A549 (cell line): ENCODE results near the gene CLCN7. TPM values are rescaled to one million over a fixed set of nuclear protein-coding genes. Genes with fewer than 3 reads are reported as not detected.

ENCODE experiments used
- ATAC-seq, 2 experiments: fragments of 200-7000 bp in 1 of 2; fragments of >200 bp in 1 of 2; cut with Nextera tagmentation in 1 of 2; cut with Tn5 transposase in 1 of 2; 3 replicates each; pipeline versions ENCODE4 v1.8.0 to v1.9.1; 2018 to 2020; ENCODE audit warnings: mild to moderate bottlenecking in 1 of 2, moderate library complexity in 1 of 2
- CTCF ChIA-PET: fragments of 300-600 bp; sonication (Branson Sonifier 250); formaldehyde crosslinking; extraction: SDS; loops from one replicate; lab custom pipeline; 2021; ENCODE audit warnings: antibody characterized with exemption, inconsistent platforms; lab: Yijun Ruan, JAX
- POLR2A ChIA-PET: fragments of 350-600 bp; formaldehyde crosslinking; extraction: SDS; loops from one replicate; lab custom pipeline; 2021; ENCODE audit warnings: antibody characterized with exemption, inconsistent platforms; lab: Yijun Ruan, JAX
- DNase-seq, 2 experiments: peaks; one replicate each; pipeline versions ENCODE4 v3.0.0 to v3.0.0-alpha.2; 2011 to 2016; ENCODE audit warnings: low read depth in 1 of 2, low spot score in 1 of 2
- FAIRE-seq: peaks from 2 replicates; lab custom pipeline; 2011; peaks lifted over from hg19 to GRCh38; lab: Jason Lieb, UNC
- H3K27ac ChIP-seq, 2 experiments: fragments of >200 bp; sonication (Bioruptor Twin); formaldehyde crosslinking; 3 replicates each; pipeline ENCODE4 v1.5.1; 2016 to 2017
- H3K4me1 ChIP-seq: fragments of >200 bp; sonication (Bioruptor Twin); formaldehyde crosslinking; 3 replicates; pipeline ENCODE4 v1.6.1; 2016
- H3K4me2 ChIP-seq: fragments of >200 bp; sonication (Bioruptor Twin); formaldehyde crosslinking; 3 replicates; pipeline ENCODE4 v1.6.1; 2016
- H3K4me3 ChIP-seq: fragments of >200 bp; sonication (Bioruptor Twin); formaldehyde crosslinking; 3 replicates; pipeline ENCODE4 v1.5.1; 2016
- H3K9me3 ChIP-seq: fragments of >200 bp; sonication (Bioruptor Twin); formaldehyde crosslinking; 3 replicates; pipeline ENCODE4 v1.6.1; 2016
- ATOH8 ChIP-seq: fragments of 250-450 bp; sonication (Bioruptor Pico); IDR thresholded peaks from 2 replicates; pipeline ENCODE4 v1.5.0; 2020; ENCODE audit warnings: low read depth, mild to moderate bottlenecking, moderate library complexity
- BCL3 ChIP-seq: fragments of >200 bp; sonication (Bioruptor Twin); formaldehyde crosslinking; IDR thresholded peaks from 3 replicates; pipeline ENCODE4 v1.6.1; 2016
- BHLHE40 ChIP-seq: IDR thresholded peaks from 2 replicates; pipeline ENCODE4 v1.6.1; 2012; ENCODE audit warnings: low read depth, low read length, inconsistent platforms
- CBX8 ChIP-seq: fragments of 200-600 bp; sonication (generic); IDR thresholded peaks from 2 replicates; pipeline ENCODE4 v1.6.1; 2016
- CHD4 ChIP-seq: fragments of 200-600 bp; sonication (generic); IDR thresholded peaks from 2 replicates; pipeline ENCODE4 v1.6.1; 2016; ENCODE audit warnings: antibody characterized with exemption, mild to moderate bottlenecking, borderline replicate concordance
- EHF ChIP-seq: fragments of 250-450 bp; sonication (Bioruptor Pico); IDR thresholded peaks from 2 replicates; pipeline ENCODE4 v1.5.0; 2020; ENCODE audit warnings: mild to moderate bottlenecking
- ELK1 ChIP-seq: fragments of 150-350 bp; IDR thresholded peaks from 2 replicates; pipeline ENCODE4 v1.6.1; 2014; ENCODE audit warnings: low read depth, mild to moderate bottlenecking, low read length
- EP300 ChIP-seq, 2 experiments: fragments of >200 bp; sonication (Bioruptor Twin); formaldehyde crosslinking; IDR thresholded peaks; 2 replicates in 1 of 2; 3 replicates in 1 of 2; pipeline ENCODE4 v1.6.1; 2016 to 2017
- FOSB ChIP-seq: fragments of 250-450 bp; sonication (Bioruptor Pico); IDR thresholded peaks from 2 replicates; pipeline ENCODE4 v1.5.0; 2020; ENCODE audit warnings: mild to moderate bottlenecking, moderate library complexity
- FOXS1 ChIP-seq: fragments of 250-450 bp; sonication (Bioruptor Pico); IDR thresholded peaks from 2 replicates; pipeline ENCODE4 v1.5.0; 2020; ENCODE audit warnings: mild to moderate bottlenecking, moderate library complexity
- GATA3 ChIP-seq: IDR thresholded peaks from 2 replicates; pipeline ENCODE4 v1.6.1; 2012; ENCODE audit warnings: borderline replicate concordance
- HES2 ChIP-seq: fragments of >200 bp; sonication (Bioruptor Twin); formaldehyde crosslinking; IDR thresholded peaks from 2 replicates; pipeline ENCODE4 v1.6.1; 2016
- HEYL ChIP-seq: fragments of 250-450 bp; sonication (Bioruptor Pico); IDR thresholded peaks from 2 replicates; pipeline ENCODE4 v1.8.0; 2021; ENCODE audit warnings: mild to moderate bottlenecking, moderate library complexity
- HMGXB4 ChIP-seq: fragments of 250-450 bp; sonication (Bioruptor Pico); IDR thresholded peaks from 2 replicates; pipeline ENCODE4 v1.5.0; 2021; ENCODE audit warnings: mild to moderate bottlenecking, moderate library complexity, borderline replicate concordance
- HOXA7 ChIP-seq: fragments of 250-450 bp; sonication (Bioruptor Pico); IDR thresholded peaks from 2 replicates; pipeline ENCODE4 v1.5.0; 2020; ENCODE audit warnings: mild to moderate bottlenecking, moderate library complexity
- HOXB5 ChIP-seq: fragments of 250-450 bp; sonication (Bioruptor Pico); IDR thresholded peaks from 2 replicates; pipeline ENCODE4 v1.5.0; 2020; ENCODE audit warnings: mild to moderate bottlenecking, moderate library complexity
- JUN ChIP-seq, 2 experiments: fragments of >200 bp; sonication (Bioruptor Twin); formaldehyde crosslinking; IDR thresholded peaks; 2 replicates in 1 of 2; 3 replicates in 1 of 2; pipeline ENCODE4 v1.6.1; 2016 to 2017
- JUNB ChIP-seq: fragments of >200 bp; sonication (Bioruptor Twin); formaldehyde crosslinking; IDR thresholded peaks from 2 replicates; pipeline ENCODE4 v1.6.1; 2016
- MAFK ChIP-seq: fragments of 450-650 bp; IDR thresholded peaks from 2 replicates; pipeline ENCODE4 v1.6.1; 2014; ENCODE audit not compliant: partially characterized antibody
- MAX ChIP-seq: IDR thresholded peaks from 2 replicates; pipeline ENCODE4 v1.6.1; 2012
- MAZ ChIP-seq: fragments of 150-350 bp; IDR thresholded peaks from 2 replicates; pipeline ENCODE4 v1.6.1; 2014; ENCODE audit warnings: antibody characterized with exemption, low read depth, low read length, borderline replicate concordance
- PBX3 ChIP-seq: IDR thresholded peaks from 2 replicates; pipeline ENCODE4 v1.6.1; 2012
- PHF8 ChIP-seq: fragments of 200-600 bp; sonication (generic); IDR thresholded peaks from 2 replicates; pipeline ENCODE4 v1.6.1; 2016; ENCODE audit warnings: low read depth, mild to moderate bottlenecking, antibody characterized with exemption, moderate library complexity, borderline replicate concordance
- POLR2A ChIP-seq: IDR thresholded peaks from 2 replicates; pipeline ENCODE4 v1.6.1; 2012; ENCODE audit warnings: mild to moderate bottlenecking, low read length
- POLR2AphosphoS2 ChIP-seq: conservative IDR thresholded peaks from 2 replicates; pipeline ENCODE4 v1.6.1; 2012; ENCODE audit warnings: low read length, improper control_type of control experiment, inconsistent platforms
- RARB ChIP-seq: fragments of 250-450 bp; sonication (Bioruptor Pico); IDR thresholded peaks from 2 replicates; pipeline ENCODE4 v1.8.0; 2021; ENCODE audit warnings: mild to moderate bottlenecking, moderate library complexity
- RFX5 ChIP-seq: fragments of 450-650 bp; IDR thresholded peaks from 2 replicates; pipeline ENCODE4 v1.7.1; 2014; ENCODE audit warnings: antibody characterized with exemption, mild to moderate bottlenecking, moderate library complexity
- SMC3 ChIP-seq: fragments of >200 bp; sonication (Bioruptor Twin); formaldehyde crosslinking; IDR thresholded peaks from 3 replicates; pipeline ENCODE4 v1.6.1; 2018; ENCODE audit warnings: inconsistent platforms
- USF2 ChIP-seq: fragments of 450-650 bp; IDR thresholded peaks from 2 replicates; pipeline ENCODE4 v1.6.1; 2014; ENCODE audit warnings: antibody characterized with exemption
- ZC3H11A ChIP-seq: fragments of 450-650 bp; IDR thresholded peaks from 2 replicates; pipeline ENCODE4 v1.6.1; 2014; ENCODE audit warnings: antibody characterized with exemption, mild to moderate bottlenecking
- ZNF302 ChIP-seq: fragments of 250-450 bp; sonication (Bioruptor Pico); IDR thresholded peaks from 2 replicates; pipeline ENCODE4 v1.9.0; 2021; ENCODE audit warnings: inconsistent platforms, mild to moderate bottlenecking, moderate library complexity
- WGBS: methylation state at CpG from one replicate; pipeline ENCODE4 v1.1.6; 2017; ENCODE audit errors: missing lambda C conversion rate; 5-methylcytosine and 5-hydroxymethylcytosine counted together
- polyA plus RNA-seq, 4 experiments: library from polyadenylated mRNA; depleted of rRNA in 3 of 4; stranded (reverse); fragments of >200 nt; fragmentation: RNase III in 1 of 4; extraction: RNeasy Plus Mini Kit Qiagen cat#74134 plus additional on column Dnase treatment in 1 of 4; gene quantifications; 2 replicates in 3 of 4; 3 replicates in 1 of 4; pipeline ENCODE4 v1.2.3, GENCODE V29; 2011 to 2017

The CLCN7 gene
- polyA plus RNA-seq, 2 of the 4 experiments (the other 2 are of a cell fraction) = 17.2 to 69.7 TPM

- ATAC-seq = no peak
- ChIA-PET POLR2A (no interaction called here), CTCF (no interaction called here)
- Histone ChIP-seq H3K4me3 (no peak overlapping the region), H3K9me3 (no peaks in the 10 kb centered on the region), H3K27ac (no peak overlapping the region), H3K4me1 (no peaks in the 10 kb centered on the region), H3K4me2 (no peak overlapping the region)
- no peak for DNase-seq
- no peak for FAIRE-seq
- WGBS = 90% methylated on average over 29 of the region's 30 CpGs
- TF ChIP-seq ATOH8 (no peak), BCL3 (no peak), RFX5 (no peak), MAX (no peak), HOXA7 (CRISPR knock-in tag) (no peak), HES2 (no peak), POLR2A (no peak), PHF8 (no peak), HOXB5 (CRISPR knock-in tag) (no peak), SMC3 (no peak), FOSB (CRISPR knock-in tag) (no peak), ZC3H11A (no peak), PBX3 (no peak), ELK1 (no peak), FOXS1 (no peak), MAZ (no peak), ZNF302 (CRISPR knock-in tag) (no peak), CHD4 (no peak), USF2 (no peak)
Measured at GRCh38 chr16:1523581-1524245, 48.9 kb upstream of the CLCN7 start.

- ChIA-PET POLR2A (no interaction called here), CTCF (no interaction called here)
- no peak for TF ChIP-seq RARB (CRISPR knock-in tag)
- no peak for TF ChIP-seq POLR2AphosphoS2
- TF ChIP-seq BHLHE40 = no peak
- TF ChIP-seq JUN (IDR thresholded peaks at IDR 0.05) = no peak
- no peak for TF ChIP-seq HOXB5 (CRISPR knock-in tag)
- TF ChIP-seq FOXS1 = no peak
- no peak for TF ChIP-seq CBX8
- no peak for TF ChIP-seq JUNB
- no peak for TF ChIP-seq FOSB (CRISPR knock-in tag)
- no peak for TF ChIP-seq EHF (CRISPR knock-in tag)
- TF ChIP-seq PHF8 = no peak
- no peak for TF ChIP-seq USF2
- TF ChIP-seq MAFK = no peak
- no peak for TF ChIP-seq EP300 (IDR thresholded peaks at IDR 0.05)
- no peak for TF ChIP-seq HEYL (CRISPR knock-in tag)
- no peak for TF ChIP-seq GATA3
- no peak for TF ChIP-seq HMGXB4
- Histone ChIP-seq H3K9me3 (no peaks in the 10 kb centered on the region), H3K4me2 (no peak overlapping the region), H3K4me3 (no peak overlapping the region), H3K4me1 (no peaks in the 10 kb centered on the region), H3K27ac (no peak overlapping the region)
- DNase-seq (no peak), FAIRE-seq (no peak), ATAC-seq (no peak)
- WGBS = 97% methylated on average over 19 of the region's 19 CpGs
Measured at GRCh38 chr16:1520461-1520860, 45.6 kb upstream of the CLCN7 start.
